Measurements from ENCODE around the gene PPP1R15B.

GRCh38 chr1:204421441-204421840 is 9.8 kb upstream of the PPP1R15B start:
- TF ChIP-seq CTCF (IDR thresholded peaks at IDR 0.05) (no peak), EP300 (IDR thresholded peaks at IDR 0.05) (no peak), POLR2AphosphoS5 (IDR thresholded peaks at IDR 0.05) (no peak), POLR2A (IDR thresholded peaks at IDR 0.05; ENCODE audit: low read depth) (no peak)

Measured in esophagus muscularis mucosa (tissue), 4 donors.